Body of pancreas (tissue), 4 donors: Measurements from ENCODE around the gene TSPAN32.

Source experiments
- CTCF ChIP-seq, 7 experiments: fragments of 450-650 bp in 4 of 7; fragments of 200-600 bp in 3 of 7; sonication (generic) in 3 of 7; IDR thresholded peaks; one replicate each; pipeline ENCODE4 v1.5.1; 2016 to 2019; ENCODE audit warnings: antibody characterized with exemption in 7 of 7
- POLR2A ChIP-seq, 3 donors: fragments of 450-650 bp; IDR thresholded peaks; one replicate each; pipeline ENCODE4 v1.6.1; 2016; ENCODE audit warnings: antibody characterized with exemption in 3 of 3, mild to moderate bottlenecking in 2 of 3

- TF ChIP-seq CTCF (IDR thresholded peaks at IDR 0.05): no peak
- no peak for TF ChIP-seq POLR2A (IDR thresholded peaks at IDR 0.05)
Observed at GRCh38 chr11:2271327-2272227, 30.2 kb upstream of the TSPAN32 start.
